NCI-H1105 (cell line): Measurements from ENCODE around the gene HAO2.

Experiments used
- DNase-seq: peaks from one replicate; lab custom pipeline; 2025; lab: John Stamatoyannopoulos, UW

The HAO2 gene

DNA sequence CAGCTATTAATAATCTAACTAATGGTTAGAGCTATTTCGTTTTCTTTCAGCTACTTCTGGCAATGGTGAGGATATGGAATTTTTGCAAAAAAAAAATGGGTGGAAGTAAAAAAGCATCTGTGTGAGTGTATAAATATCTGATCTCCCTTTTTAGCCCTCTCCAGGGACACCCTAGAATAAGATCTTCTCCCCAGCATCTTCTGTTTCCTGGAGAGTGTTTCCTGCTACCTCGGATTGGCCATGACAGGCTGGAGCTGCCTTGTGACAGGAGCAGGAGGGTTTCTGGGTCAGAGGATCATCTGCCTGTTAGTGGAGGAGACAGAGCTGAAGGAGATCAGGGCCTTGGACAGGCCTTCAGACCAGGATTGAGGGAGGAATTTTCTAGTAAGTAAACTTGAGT, 70.2 kb downstream of the HAO2 start:
- no peak for DNase-seq

DNA sequence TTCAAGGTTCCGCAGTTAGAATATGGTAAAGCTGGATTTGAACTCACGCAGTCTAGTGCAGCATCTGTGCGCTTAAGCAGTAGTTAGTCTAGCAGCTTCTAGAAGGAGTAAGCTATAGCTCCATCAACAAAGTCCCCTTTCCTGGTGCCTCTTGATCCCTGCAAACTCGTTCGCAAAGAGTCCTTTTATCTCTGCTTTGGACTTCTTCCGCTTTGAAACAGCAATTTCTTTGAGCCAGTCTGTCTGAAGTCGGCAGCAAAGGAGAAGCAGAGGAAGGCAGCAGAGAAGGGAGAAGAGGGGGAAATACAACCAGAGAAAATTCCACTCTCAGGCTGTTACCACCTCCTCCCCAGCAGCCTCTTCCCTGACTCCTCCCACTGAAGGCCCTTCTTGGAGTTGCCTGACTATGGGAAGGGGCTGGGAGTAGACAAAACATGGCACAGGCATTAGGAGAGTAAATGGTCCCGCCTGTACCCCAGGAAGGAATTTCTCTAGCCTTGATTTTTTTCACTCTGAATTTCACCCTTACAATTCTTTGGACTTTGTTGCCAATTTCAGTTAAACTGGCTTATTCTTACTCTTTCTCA, 72.2 kb downstream of the HAO2 start:
- DNase-seq: no peak

DNA sequence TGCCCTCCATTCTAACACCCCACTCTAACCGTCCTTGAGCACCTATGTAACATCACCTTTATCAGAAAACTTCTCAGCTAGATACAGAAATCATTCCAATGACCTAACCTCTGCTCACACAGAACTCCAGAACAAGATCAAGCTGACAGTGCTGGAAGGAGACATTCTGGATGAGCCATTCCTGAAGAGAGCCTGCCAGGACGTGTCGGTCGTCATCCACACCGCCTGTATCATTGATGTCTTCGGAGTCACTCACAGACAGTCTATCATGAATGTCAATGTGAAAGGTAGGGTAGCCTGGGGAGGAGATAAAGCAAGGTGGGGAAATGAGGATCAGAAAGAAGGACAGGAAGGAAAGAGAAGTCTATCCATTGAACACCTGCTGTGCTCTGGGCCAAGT, 74.2 kb downstream of the HAO2 start:
- no peak for DNase-seq
